ENCODE measurements around the gene RAPGEF1.
A peak's percentile ranks its signal among the peaks of the same experiment; 100 is the strongest.

RAPGEF1 gene

GRCh38 chr9:131747352-131747751 is 7.5 kb upstream of the RAPGEF1 start:
- no peak for DNase-seq (ENCODE audit: low spot score)

GRCh38 chr9:131745610-131746009 is 5.7 kb upstream of the RAPGEF1 start:
- no peak for DNase-seq (ENCODE audit: low spot score)

- no peak for DNase-seq (ENCODE audit: low spot score)
Observed at GRCh38 chr9:131744720-131745201, 4.9 kb upstream of the RAPGEF1 start.

- DNase-seq (ENCODE audit: low spot score): no peak
Observed at GRCh38 chr9:131744171-131744719, 4.4 kb upstream of the RAPGEF1 start.

- DNase-seq (ENCODE audit: low spot score): no peak
Observed at GRCh38 chr9:131743501-131743900, 3.6 kb upstream of the RAPGEF1 start.

GRCh38 chr9:131743096-131743495 is 3.2 kb upstream of the RAPGEF1 start:
- DNase-seq (ENCODE audit: low spot score): no peak

GRCh38 chr9:131740898-131741297 is 1.0 kb upstream of the RAPGEF1 start:
- no peak for DNase-seq (ENCODE audit: low spot score)

GRCh38 chr9:131739133-131739958 is 530 bp downstream of the RAPGEF1 start:
- no peak for DNase-seq (ENCODE audit: low spot score)

- peak; percentile 71 for DNase-seq (ENCODE audit: low spot score)
Observed at GRCh38 chr9:131738293-131739132, 1.4 kb downstream of the RAPGEF1 start.

- DNase-seq (ENCODE audit: low spot score): no peak
Observed at GRCh38 chr9:131737426-131737825, 2.5 kb downstream of the RAPGEF1 start.

GRCh38 chr9:131736431-131736830 is 3.4 kb downstream of the RAPGEF1 start:
- no peak for DNase-seq (ENCODE audit: low spot score)

GRCh38 chr9:131735238-131736128 is 4.4 kb downstream of the RAPGEF1 start:
- DNase-seq (ENCODE audit: low spot score): peak; percentile 95

GRCh38 chr9:131734781-131735180 is 5.1 kb downstream of the RAPGEF1 start:
- no peak for DNase-seq (ENCODE audit: low spot score)

GRCh38 chr9:131734165-131734610 is 5.7 kb downstream of the RAPGEF1 start:
- no peak for DNase-seq (ENCODE audit: low spot score)

GRCh38 chr9:131733541-131734061 is 6.3 kb downstream of the RAPGEF1 start:
- no peak for DNase-seq (ENCODE audit: low spot score)

- DNase-seq (ENCODE audit: low spot score): no peak
Observed at GRCh38 chr9:131732636-131733289, 7.1 kb downstream of the RAPGEF1 start.

- no peak for DNase-seq (ENCODE audit: low spot score)
Observed at GRCh38 chr9:131732061-131732526, 7.8 kb downstream of the RAPGEF1 start.

GRCh38 chr9:131731644-131732043 is 8.2 kb downstream of the RAPGEF1 start:
- no peak for DNase-seq (ENCODE audit: low spot score)

- DNase-seq (ENCODE audit: low spot score): no peak
Observed at GRCh38 chr9:131731237-131731636, 8.6 kb downstream of the RAPGEF1 start.

- no peak for DNase-seq (ENCODE audit: low spot score)
Observed at GRCh38 chr9:131728961-131729360, 10.9 kb downstream of the RAPGEF1 start.

- no peak for DNase-seq (ENCODE audit: low spot score)
Observed at GRCh38 chr9:131728546-131728910, 11.3 kb downstream of the RAPGEF1 start.
